ENCODE measurements around the gene FXYD6. TPM values are rescaled to one million over a fixed set of nuclear protein-coding genes. Genes with fewer than 3 reads are reported as not detected.

The FXYD6 gene
- total RNA-seq, 1 donor from 2014 or later = 57.1 TPM

DNA sequence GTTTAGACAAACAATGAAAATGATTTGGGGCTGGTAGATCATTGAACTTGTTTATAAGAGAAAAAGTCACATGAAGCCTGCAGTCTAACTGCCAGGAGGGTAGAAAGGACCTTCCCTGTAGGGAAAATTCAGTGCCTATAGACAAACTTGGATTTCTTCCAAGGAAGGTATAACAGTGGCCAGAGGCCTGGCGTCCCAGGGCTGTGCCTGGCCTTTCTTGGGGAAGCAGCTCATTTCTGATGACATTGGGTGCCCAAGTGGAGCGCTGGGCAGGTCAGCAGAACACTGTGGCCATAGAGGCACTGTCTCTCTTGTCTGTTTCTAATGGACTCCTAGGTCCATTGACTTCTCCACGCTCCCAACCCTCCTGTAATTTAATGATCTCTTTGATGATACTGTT lies 6.6 kb upstream of the FXYD6 start:
- H3K4me3 Mint-ChIP-seq (ENCODE audit: unreplicated experiment) = no peak overlapping the region

DNA sequence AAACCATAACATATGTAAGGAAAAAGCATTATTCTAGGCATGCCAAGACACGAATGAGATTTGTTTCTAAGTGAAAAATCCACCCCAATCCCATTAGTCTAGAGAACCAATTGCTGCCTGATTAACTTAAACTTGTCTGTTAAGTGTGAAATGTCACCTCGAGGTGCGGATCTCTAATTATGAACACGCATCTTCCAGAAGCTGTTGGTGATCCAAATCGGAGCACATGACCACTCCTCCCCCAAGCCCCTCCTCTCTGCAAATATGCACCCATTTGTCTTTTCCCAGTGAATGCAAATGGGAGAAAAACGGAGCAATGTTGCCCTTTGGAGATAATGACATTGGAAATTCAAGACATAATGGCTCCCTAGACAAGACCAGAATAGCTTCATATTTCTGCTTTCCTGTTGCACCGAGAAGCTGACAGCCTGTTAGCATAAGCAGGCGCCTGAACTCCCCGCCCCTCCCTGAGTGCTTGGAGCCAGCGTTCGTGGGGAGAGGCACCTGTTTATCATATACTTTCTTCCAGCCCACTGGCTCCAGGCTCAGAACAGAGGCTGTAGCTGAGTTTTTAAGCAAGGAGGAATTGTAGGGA lies 6.0 kb upstream of the FXYD6 start:
- peaks cover 6% of the 10 kb centered on the region for H3K27me3 Mint-ChIP-seq (ENCODE audit: unreplicated experiment)
- no peaks in the 10 kb centered on the region for H3K9me3 Mint-ChIP-seq (ENCODE audit: unreplicated experiment)
- no peak for TF ChIP-seq CTCF (IDR thresholded peaks at IDR 0.05; ENCODE audit: partially characterized antibody, unreplicated experiment)
- peaks cover 5% of the 10 kb centered on the region for H3K4me1 Mint-ChIP-seq (ENCODE audit: low read depth, unreplicated experiment)
- no peak overlapping the region for H3K27ac Mint-ChIP-seq (ENCODE audit: unreplicated experiment)
- DNase-seq = no peak
- peaks cover 9% of the 10 kb centered on the region for H3K36me3 Mint-ChIP-seq (ENCODE audit: unreplicated experiment)
- no peak overlapping the region for H3K4me3 Mint-ChIP-seq (ENCODE audit: unreplicated experiment)

More for the DNA sequence above, 6.6 kb upstream of the FXYD6 start:
- peaks cover 8% of the 10 kb centered on the region for H3K4me1 Mint-ChIP-seq (ENCODE audit: low read depth, unreplicated experiment)
- no peaks in the 10 kb centered on the region for H3K9me3 Mint-ChIP-seq (ENCODE audit: unreplicated experiment)
- TF ChIP-seq CTCF (IDR thresholded peaks at IDR 0.05; ENCODE audit: partially characterized antibody, unreplicated experiment) = no peak
- no peak overlapping the region for H3K27ac Mint-ChIP-seq (ENCODE audit: unreplicated experiment)
- DNase-seq = no peak
- H3K27me3 Mint-ChIP-seq (ENCODE audit: unreplicated experiment) = peaks cover 5% of the 10 kb centered on the region
- H3K36me3 Mint-ChIP-seq (ENCODE audit: unreplicated experiment) = peaks cover 9% of the 10 kb centered on the region

GRCh38 chr11:117881217-117881616 lies 4.8 kb upstream of the FXYD6 start:
- no peak for TF ChIP-seq CTCF (IDR thresholded peaks at IDR 0.05; ENCODE audit: partially characterized antibody, unreplicated experiment)
- Mint-ChIP-seq H3K4me3 (ENCODE audit: unreplicated experiment) (no peak overlapping the region), H3K4me1 (ENCODE audit: low read depth, unreplicated experiment) (peaks cover 11% of the 10 kb centered on the region), H3K27ac (ENCODE audit: unreplicated experiment) (no peak overlapping the region), H3K9me3 (ENCODE audit: unreplicated experiment) (no peaks in the 10 kb centered on the region), H3K36me3 (ENCODE audit: unreplicated experiment) (peaks cover 9% of the 10 kb centered on the region), H3K27me3 (ENCODE audit: unreplicated experiment) (peaks cover 12% of the 10 kb centered on the region)
- no peak for DNase-seq

DNA sequence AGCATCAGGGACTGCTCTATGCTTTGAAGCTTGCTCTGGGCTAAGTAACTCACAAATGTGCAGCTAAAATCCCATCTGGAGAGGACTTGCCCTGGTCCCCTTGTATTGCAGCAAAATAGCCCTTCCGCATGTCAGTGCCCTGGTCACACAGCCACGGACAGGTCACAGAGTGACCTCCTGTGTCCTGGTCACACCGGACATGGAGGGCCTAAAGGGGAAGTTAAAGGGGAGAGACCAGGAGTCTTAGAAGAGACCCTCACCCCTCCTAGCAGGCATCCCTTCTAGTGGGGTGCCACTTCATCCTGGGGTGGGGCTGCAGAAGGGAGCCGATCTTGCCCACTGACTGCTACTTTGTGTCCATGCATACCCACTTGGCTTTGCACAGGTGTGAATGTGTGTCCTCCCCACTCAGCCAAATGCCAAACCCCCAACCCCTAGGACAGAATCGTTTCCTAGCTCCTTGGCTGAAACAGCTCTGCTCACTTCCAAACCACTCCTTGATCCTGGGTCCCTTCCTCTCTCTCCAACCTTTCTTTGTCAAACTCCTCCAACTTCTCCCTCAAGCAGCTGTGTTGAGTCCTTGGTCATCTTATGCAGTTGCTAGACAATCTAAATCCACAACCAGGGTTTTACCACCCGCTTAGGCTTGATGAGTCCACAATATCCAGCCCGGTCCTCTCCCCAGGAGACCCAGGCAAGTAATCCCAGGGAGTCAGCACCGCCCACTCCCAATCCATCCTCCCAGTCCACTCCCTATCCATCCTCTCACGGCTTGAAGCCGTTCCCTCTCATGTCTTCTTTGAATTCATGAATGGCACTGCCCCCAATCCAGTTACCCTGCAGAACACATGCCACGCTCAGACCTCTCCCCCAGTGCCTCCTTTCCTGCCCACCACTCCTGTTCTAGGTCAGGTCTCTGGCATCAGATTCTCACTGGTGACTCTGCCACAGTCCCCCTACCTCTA lies 3.3 kb upstream of the FXYD6 start:
- Mint-ChIP-seq H3K4me3 (ENCODE audit: unreplicated experiment) (peak overlapping the region; percentile 9), H3K4me1 (ENCODE audit: low read depth, unreplicated experiment) (peaks cover 11% of the 10 kb centered on the region), H3K27ac (ENCODE audit: unreplicated experiment) (no peak overlapping the region), H3K27me3 (ENCODE audit: unreplicated experiment) (peaks cover 18% of the 10 kb centered on the region), H3K9me3 (ENCODE audit: unreplicated experiment) (peaks cover 2% of the 10 kb centered on the region), H3K36me3 (ENCODE audit: unreplicated experiment) (peaks cover 9% of the 10 kb centered on the region)
- TF ChIP-seq CTCF (IDR thresholded peaks at IDR 0.05; ENCODE audit: partially characterized antibody, unreplicated experiment) = no peak
- DNase-seq = no peak

Measured in glutamatergic neuron (in vitro differentiated cells).